KMS-11 (cell line): ENCODE measurements around the gene NRDC.

Experiments
- H2AFZ ChIP-seq: fragments of 200-600 bp; sonication (generic); 2 replicates; pipeline ENCODE4 v1.6.1; 2016; ENCODE audit warnings: antibody characterized with exemption, mixed run types, low read depth
- H3K27ac ChIP-seq: fragments of 200-600 bp; sonication (generic); 2 replicates; pipeline ENCODE4 v1.6.1; 2016; ENCODE audit warnings: mild to moderate bottlenecking, mixed run types
- H3K27me3 ChIP-seq: fragments of 200-600 bp; sonication (generic); 2 replicates; pipeline ENCODE4 v1.6.1; 2017; ENCODE audit warnings: mild to moderate bottlenecking, low read depth, mixed run types, moderate library complexity; ENCODE audit not compliant: insufficient read depth
- H3K36me3 ChIP-seq: fragments of 200-600 bp; sonication (generic); 2 replicates; pipeline ENCODE4 v1.6.1; 2017; ENCODE audit warnings: mild to moderate bottlenecking, mixed run types; ENCODE audit not compliant: insufficient read depth
- H3K4me1 ChIP-seq: fragments of 200-600 bp; sonication (generic); 2 replicates; pipeline ENCODE4 v1.6.1; 2016; ENCODE audit warnings: mild to moderate bottlenecking, low read depth, mixed run types; ENCODE audit not compliant: poor library complexity, severe bottlenecking
- H3K4me2 ChIP-seq: fragments of 200-600 bp; sonication (generic); 2 replicates; pipeline ENCODE4 v1.7.0; 2016; ENCODE audit warnings: mild to moderate bottlenecking, mixed run types
- H3K4me3 ChIP-seq: fragments of 200-600 bp; sonication (generic); IDR thresholded peaks from 2 replicates; pipeline ENCODE4 v1.6.1; 2017; ENCODE audit warnings: low read depth, low read length, mixed read lengths; ENCODE audit not compliant: insufficient read depth
- H3K79me2 ChIP-seq: fragments of 200-600 bp; sonication (generic); 2 replicates; pipeline ENCODE4 v1.6.1; 2016; ENCODE audit warnings: low read depth, mixed run types; ENCODE audit not compliant: insufficient read depth
- H3K9ac ChIP-seq: fragments of 200-600 bp; sonication (generic); 2 replicates; pipeline ENCODE4 v1.6.1; 2016; ENCODE audit warnings: mild to moderate bottlenecking, mixed run types
- H4K20me1 ChIP-seq: fragments of 200-600 bp; sonication (generic); 2 replicates; pipeline ENCODE4 v1.6.1; 2016; ENCODE audit warnings: mild to moderate bottlenecking, mixed run types; ENCODE audit not compliant: insufficient read depth
- CTCF ChIP-seq: fragments of 200-600 bp; sonication (generic); conservative IDR thresholded peaks from 2 replicates; pipeline ENCODE4 v1.6.1; 2017; ENCODE audit warnings: low read depth, mild to moderate bottlenecking, antibody characterized with exemption, low read length, moderate library complexity, mixed read lengths

Gene NRDC

GRCh38 chr1:51745304-51745570 is 133.3 kb downstream of the NRDC start:
- Histone ChIP-seq H3K4me2 (no peak overlapping the region), H3K79me2 (no peaks in the 10 kb centered on the region), H3K4me3 (no peak overlapping the region), H3K27ac (no peak overlapping the region), H3K9ac (no peak overlapping the region), H3K36me3 (no peaks in the 10 kb centered on the region), H4K20me1 (no peaks in the 10 kb centered on the region), H3K4me1 (no peaks in the 10 kb centered on the region), H3K27me3 (no peaks in the 10 kb centered on the region), H2AFZ (no peak overlapping the region)
- TF ChIP-seq CTCF = no peak

- Histone ChIP-seq H3K9ac (no peak overlapping the region), H3K36me3 (no peaks in the 10 kb centered on the region), H3K27ac (no peak overlapping the region), H3K79me2 (no peaks in the 10 kb centered on the region), H3K27me3 (no peaks in the 10 kb centered on the region), H3K4me3 (no peak overlapping the region), H2AFZ (no peak overlapping the region), H3K4me1 (no peaks in the 10 kb centered on the region), H4K20me1 (no peaks in the 10 kb centered on the region), H3K4me2 (no peak overlapping the region)
- no peak for TF ChIP-seq CTCF
Observed at GRCh38 chr1:51744506-51745303, 133.8 kb downstream of the NRDC start.

GRCh38 chr1:51741121-51741681 is 137.3 kb downstream of the NRDC start:
- Histone ChIP-seq H3K4me1 (no peaks in the 10 kb centered on the region), H3K36me3 (no peaks in the 10 kb centered on the region), H4K20me1 (no peaks in the 10 kb centered on the region), H3K4me2 (no peak overlapping the region), H3K9ac (no peak overlapping the region), H3K79me2 (no peaks in the 10 kb centered on the region), H3K27me3 (no peaks in the 10 kb centered on the region), H3K27ac (no peak overlapping the region), H2AFZ (no peak overlapping the region), H3K4me3 (no peak overlapping the region)
- TF ChIP-seq CTCF = no peak

- Histone ChIP-seq H3K27me3 (no peaks in the 10 kb centered on the region), H3K4me3 (no peak overlapping the region), H4K20me1 (no peaks in the 10 kb centered on the region), H3K4me1 (no peaks in the 10 kb centered on the region), H3K27ac (no peak overlapping the region), H3K36me3 (no peaks in the 10 kb centered on the region), H2AFZ (no peak overlapping the region), H3K9ac (no peak overlapping the region), H3K79me2 (no peaks in the 10 kb centered on the region), H3K4me2 (no peak overlapping the region)
- no peak for TF ChIP-seq CTCF
Observed at GRCh38 chr1:51740652-51741051, 137.9 kb downstream of the NRDC start.
